Rectal smooth muscle tissue (tissue), 1 donor: ENCODE results near the gene SMC3.
"Not testable (repeated sequence)": the region's sequence is repeated elsewhere in the genome, so short reads cannot be mapped to it uniquely, and the experiment has no call there.

ENCODE experiments used
- H3K27ac ChIP-seq: one replicate; pipeline ENCODE4 v1.7.0; 2013; ENCODE audit warnings: low read depth, low read length, inconsistent platforms
- H3K27me3 ChIP-seq: one replicate; pipeline ENCODE4 v1.7.0; 2013; ENCODE audit warnings: low read length; ENCODE audit not compliant: control insufficient read depth, insufficient read depth
- H3K36me3 ChIP-seq: one replicate; pipeline ENCODE4 v1.7.0; 2013; ENCODE audit warnings: low read length; ENCODE audit not compliant: control insufficient read depth, insufficient read depth
- H3K4me1 ChIP-seq: one replicate; pipeline ENCODE4 v1.7.0; 2013; ENCODE audit warnings: low read length; ENCODE audit not compliant: control insufficient read depth, insufficient read depth
- H3K4me3 ChIP-seq: one replicate; pipeline ENCODE4 v1.7.0; 2013; ENCODE audit warnings: low read length
- H3K9ac ChIP-seq: one replicate; pipeline ENCODE4 v1.7.0; 2013; ENCODE audit warnings: low read length

Gene SMC3

DNA sequence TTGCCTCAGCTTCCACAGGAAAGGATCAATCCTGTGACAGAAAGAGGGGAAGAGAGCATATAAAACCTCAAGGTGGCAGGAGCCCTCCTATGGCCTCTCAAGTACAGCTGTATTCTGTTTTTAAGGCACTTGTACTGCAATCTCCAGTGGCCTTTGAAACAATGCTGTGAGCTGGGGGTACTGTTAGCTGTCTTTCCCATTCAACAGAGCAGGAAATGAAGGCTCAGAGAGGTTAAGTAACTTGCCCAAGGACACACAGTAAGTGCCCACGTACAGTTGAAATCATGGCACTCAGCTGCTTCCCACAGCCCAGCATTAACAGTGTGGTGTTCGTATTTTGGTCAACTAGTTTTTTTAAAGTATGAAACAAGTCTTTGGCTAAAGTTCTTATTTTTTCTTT lies 35.8 kb upstream of the SMC3 start:
- no peak overlapping the region for H3K4me3 ChIP-seq
- peaks cover 2% of the 10 kb centered on the region for H3K27me3 ChIP-seq
- no peaks in the 10 kb centered on the region for H3K4me1 ChIP-seq
- no peak overlapping the region for H3K9ac ChIP-seq
- no peak overlapping the region for H3K27ac ChIP-seq
- H3K36me3 ChIP-seq: no peaks in the 10 kb centered on the region

DNA sequence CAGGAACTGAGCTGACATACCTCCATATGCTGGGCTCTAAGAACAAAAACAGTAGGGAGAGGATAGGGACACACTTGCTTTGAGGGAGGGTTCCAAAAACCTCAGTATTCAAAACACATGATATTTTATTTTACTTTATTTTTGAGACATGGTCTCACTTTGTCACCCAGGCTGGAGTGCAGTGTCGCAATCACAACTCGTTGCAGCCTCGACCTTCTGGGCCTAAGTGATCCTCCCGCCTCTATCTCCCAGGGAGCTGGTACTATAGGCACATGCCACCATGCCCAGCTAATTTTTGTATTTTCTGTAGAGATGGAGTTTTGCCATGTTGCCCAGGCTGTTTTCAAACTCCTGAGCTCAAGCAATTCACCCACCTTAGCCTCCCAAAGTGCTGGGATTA lies 34.9 kb upstream of the SMC3 start:
- not testable (repeated sequence) for H3K27me3 ChIP-seq, H3K9ac ChIP-seq, H3K4me3 ChIP-seq, H3K36me3 ChIP-seq, H3K4me1 ChIP-seq, H3K27ac ChIP-seq

DNA sequence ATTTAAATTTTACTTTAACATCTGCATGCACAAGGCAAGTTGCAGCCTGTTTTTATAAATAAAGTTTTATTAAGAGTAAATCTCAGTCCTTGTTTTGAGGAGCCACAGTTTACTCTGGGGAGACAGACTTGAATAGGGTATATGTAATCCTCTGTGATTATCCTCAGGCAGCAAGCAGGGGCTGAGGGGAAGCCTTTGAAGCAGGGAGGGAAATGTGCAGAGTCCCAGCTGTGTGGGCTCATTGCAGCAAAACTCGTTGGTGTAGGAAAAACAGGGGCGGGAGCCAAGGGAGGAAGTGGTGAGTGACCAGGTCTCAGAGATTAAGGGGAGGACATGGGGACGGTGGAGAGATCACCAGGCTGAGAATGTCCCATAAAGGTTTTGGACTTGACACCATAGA lies 34.3 kb upstream of the SMC3 start:
- no peak overlapping the region for H3K9ac ChIP-seq

DNA sequence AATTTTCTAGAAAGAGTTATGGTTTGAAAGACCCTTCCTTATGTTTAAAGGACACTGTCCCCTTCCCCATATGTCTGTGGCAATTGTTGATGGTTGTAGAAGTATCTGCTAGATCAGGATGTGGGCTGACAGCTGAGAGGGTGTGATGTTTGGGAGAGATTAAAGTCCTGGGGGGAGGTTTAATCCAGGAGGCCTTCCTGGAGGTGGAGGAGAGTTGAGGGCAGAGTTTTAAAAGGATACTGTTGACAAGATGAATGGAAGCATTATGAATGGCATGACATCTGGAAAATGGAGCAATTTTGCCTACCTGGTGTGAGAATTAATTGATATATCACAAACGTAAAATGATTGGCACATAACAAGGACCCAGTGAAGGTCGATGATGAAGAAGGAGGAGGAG lies 32.9 kb upstream of the SMC3 start:
- Histone ChIP-seq H3K9ac (no peak overlapping the region), H3K4me3 (no peak overlapping the region), H3K27ac (no peak overlapping the region), H3K27me3 (no peaks in the 10 kb centered on the region), H3K36me3 (no peaks in the 10 kb centered on the region), H3K4me1 (no peaks in the 10 kb centered on the region)

More for the DNA sequence above, 34.3 kb upstream of the SMC3 start:
- H3K4me1 ChIP-seq: no peaks in the 10 kb centered on the region
- H3K4me3 ChIP-seq: no peak overlapping the region
- H3K27ac ChIP-seq: no peak overlapping the region
- no peaks in the 10 kb centered on the region for H3K27me3 ChIP-seq
- H3K36me3 ChIP-seq: no peaks in the 10 kb centered on the region

DNA sequence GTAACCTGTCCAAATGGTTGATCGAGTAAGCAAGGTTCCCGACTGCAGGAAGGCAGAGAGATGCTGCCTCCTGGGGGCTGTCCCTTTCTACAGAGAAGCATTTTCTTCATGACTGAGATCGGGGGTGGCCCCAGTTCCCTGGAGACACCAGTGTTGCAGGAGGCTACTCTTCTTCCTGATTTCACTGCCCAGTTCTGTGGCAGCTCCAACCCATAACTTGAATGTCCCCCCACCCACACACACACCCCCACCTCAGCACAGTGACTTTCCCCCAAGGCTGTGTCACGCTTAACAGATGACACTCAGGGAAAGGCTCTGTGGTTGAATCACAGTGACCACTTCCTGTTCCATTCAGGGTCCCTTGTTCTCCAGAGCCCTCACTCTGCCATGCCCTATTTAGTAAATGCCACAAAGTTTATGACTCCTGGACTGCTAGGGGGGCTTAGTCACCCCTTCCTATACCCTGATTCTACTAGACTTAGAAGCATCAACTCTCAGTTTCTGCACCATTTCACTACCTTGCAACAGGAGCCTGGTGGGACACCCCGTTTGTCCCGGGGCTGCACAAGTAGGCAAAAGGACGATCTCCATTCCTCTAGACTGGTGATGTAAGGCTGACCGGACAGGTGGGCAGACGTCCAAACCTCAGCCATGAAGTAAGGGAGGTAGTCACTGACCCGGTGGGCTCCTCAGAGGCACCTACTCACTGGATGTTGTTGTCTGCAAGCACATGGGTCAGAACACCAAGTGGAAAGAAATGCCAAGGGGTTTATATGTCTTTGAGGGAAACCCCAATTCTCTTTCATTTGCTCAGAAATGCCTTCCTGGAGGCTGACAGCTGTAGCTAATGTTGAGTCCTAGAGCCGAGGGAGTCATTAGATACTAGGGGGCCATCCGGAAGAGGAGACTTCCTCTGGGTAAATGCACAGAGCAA lies 31.3 kb upstream of the SMC3 start:
- H3K4me1 ChIP-seq: no peaks in the 10 kb centered on the region
- H3K27me3 ChIP-seq: no peaks in the 10 kb centered on the region
- H3K27ac ChIP-seq: no peak overlapping the region
- no peak overlapping the region for H3K4me3 ChIP-seq
- no peaks in the 10 kb centered on the region for H3K36me3 ChIP-seq
- no peak overlapping the region for H3K9ac ChIP-seq

DNA sequence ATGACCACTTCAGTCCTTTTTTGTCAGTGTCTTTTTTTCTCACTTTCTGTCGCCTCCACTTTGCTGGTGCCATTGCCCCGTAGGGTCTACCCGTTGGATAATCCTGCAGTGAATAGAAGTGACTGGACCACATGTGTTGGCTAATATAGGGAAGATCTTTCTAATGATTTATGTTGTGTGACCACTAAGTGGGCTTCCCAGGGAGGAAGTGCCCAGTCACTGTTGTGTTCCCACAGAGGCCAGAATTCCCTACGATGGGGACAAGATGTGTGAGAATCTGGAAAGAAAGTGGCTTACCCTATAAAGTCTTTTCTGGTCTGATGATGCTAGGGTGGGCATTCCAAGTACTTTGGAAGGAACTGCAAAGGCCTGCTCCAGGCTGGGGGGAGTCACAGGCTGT lies 28.4 kb upstream of the SMC3 start:
- no peaks in the 10 kb centered on the region for H3K27me3 ChIP-seq

DNA sequence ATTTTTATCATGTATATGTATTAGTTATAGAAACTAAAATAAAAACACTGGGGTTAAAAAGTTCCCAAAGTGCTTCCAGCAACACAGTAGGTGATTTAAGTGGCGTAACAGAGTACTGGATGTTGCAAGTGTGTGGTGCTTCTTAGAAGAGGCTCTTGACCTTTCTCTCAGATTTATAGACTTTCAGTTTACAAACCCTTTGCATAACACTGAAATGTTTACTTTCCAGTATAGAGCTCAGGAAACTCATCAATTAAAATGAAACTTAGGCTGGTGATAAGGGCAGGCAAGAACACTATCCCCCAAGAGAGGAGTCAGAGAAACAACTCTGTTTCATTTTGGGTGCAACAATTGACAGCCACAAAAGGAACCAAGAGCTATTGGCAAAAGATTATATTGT lies 27.5 kb upstream of the SMC3 start:
- no peaks in the 10 kb centered on the region for H3K4me1 ChIP-seq
- H3K27ac ChIP-seq: no peak overlapping the region
- no peak overlapping the region for H3K4me3 ChIP-seq
- no peak overlapping the region for H3K9ac ChIP-seq
- no peaks in the 10 kb centered on the region for H3K36me3 ChIP-seq
- H3K27me3 ChIP-seq: no peaks in the 10 kb centered on the region

More for the DNA sequence above, 28.4 kb upstream of the SMC3 start:
- Histone ChIP-seq H3K4me3 (no peak overlapping the region), H3K36me3 (no peaks in the 10 kb centered on the region), H3K9ac (no peak overlapping the region), H3K27ac (no peak overlapping the region), H3K4me1 (no peaks in the 10 kb centered on the region)

DNA sequence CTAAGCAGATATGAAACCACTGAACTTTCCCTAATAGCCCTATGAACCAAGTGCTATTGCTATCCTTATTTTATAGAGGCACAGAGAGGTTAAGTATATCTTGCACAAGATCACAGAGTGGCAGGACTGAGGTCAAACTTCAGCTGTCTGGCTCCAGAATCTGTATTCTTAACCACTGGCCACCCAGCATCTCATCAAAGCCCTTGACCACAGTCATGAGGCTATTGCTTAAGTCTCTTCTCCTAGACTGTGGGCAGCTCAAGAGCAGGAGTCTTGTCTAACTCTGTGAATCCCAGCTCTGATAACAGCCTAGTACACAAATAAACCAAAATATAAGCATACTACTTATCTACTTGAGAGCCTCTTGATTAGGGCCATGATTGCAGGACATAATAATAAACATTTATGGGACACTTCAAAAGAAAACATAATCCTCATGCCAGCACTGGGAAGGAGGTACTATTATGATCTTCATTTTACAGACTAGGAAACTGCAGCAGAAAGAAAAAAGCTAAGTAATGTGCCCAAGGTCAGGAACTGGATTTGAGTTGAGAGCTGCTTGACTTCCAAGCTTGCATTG lies 22.4 kb upstream of the SMC3 start:
- no peak overlapping the region for H3K4me3 ChIP-seq
- no peaks in the 10 kb centered on the region for H3K36me3 ChIP-seq
- no peaks in the 10 kb centered on the region for H3K4me1 ChIP-seq
- H3K27ac ChIP-seq: no peak overlapping the region
- no peak overlapping the region for H3K9ac ChIP-seq
- H3K27me3 ChIP-seq: no peaks in the 10 kb centered on the region

DNA sequence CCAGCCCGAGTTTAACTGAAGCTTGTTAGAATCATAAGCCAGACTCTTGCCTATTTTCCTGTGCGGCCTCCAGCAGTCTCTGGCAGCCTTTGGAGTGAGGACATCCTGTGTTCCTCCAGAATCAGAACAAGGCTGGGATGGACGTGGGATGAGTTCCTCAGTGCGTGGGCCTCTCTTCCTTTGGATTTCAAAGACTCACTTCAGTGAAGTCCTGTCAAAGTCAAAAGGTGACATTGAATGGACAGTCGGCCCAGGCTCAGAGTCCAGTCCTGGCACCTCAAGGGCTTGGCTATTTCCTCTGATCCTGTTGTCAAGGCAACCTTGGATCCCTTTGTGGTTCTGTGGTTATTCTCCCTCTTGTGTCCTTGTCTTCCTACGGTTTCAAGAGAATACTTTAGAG lies 21.4 kb upstream of the SMC3 start:
- Histone ChIP-seq H3K36me3 (no peaks in the 10 kb centered on the region), H3K4me3 (no peak overlapping the region), H3K4me1 (no peaks in the 10 kb centered on the region), H3K27me3 (no peaks in the 10 kb centered on the region), H3K27ac (no peak overlapping the region), H3K9ac (no peak overlapping the region)

DNA sequence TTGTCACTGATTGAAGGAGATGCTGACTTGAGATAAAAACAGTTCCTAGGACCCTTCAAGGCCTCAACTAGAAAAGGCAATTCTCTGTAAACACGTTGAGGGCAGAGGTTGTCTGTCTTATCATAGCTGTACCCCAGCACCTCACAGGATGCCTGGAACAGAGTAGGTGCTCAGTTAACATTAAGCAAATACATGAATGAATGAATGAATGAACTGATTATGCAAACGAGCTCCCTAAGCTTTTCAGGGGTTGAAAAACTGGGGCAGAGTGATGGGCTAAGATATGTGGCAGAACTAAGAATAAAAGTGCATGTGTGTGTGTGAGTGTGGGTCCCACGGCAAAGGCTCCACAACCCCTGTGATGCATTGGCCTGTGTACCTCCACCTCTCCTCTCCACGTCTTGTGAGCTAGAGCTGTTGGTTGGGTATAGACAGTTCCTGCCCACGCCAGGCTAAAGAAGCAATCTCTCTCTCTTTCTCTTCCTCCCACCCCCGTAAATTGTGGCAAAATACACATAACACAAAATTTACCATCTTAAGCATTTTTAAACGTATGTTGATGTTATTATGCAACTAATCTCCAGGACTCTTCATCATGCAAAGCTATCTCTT lies 20.9 kb upstream of the SMC3 start:
- Histone ChIP-seq H3K27ac (no peak overlapping the region), H3K27me3 (no peaks in the 10 kb centered on the region), H3K9ac (no peak overlapping the region), H3K36me3 (no peaks in the 10 kb centered on the region), H3K4me1 (no peaks in the 10 kb centered on the region), H3K4me3 (no peak overlapping the region)

DNA sequence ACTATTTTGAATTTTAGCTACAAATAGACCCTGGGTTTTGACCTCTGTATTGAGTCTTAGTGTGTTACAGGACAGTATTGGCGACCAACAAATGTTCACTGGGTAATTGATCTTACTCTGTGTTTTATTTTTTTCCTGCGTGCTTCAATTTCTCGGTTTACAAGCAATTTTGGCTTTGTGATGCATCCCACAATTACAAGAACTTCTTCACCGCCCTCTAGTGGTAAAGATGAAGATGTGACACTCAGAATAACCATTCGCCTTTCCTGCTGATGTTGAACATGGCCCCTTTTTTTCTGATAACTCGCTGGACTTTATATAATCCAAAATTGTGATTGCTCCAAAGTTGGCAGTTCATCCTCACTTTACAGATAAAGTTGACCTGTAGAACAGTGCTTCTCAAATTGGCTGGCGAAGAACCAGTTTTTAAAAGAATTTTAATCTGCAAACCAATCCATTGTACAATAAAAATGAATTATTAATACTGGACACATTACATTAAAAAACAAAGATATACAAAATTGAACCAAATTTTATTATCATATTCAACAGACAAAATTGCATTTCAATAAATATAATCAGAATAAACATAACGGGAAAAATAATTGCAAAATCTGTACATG lies 20.2 kb upstream of the SMC3 start:
- H3K27me3 ChIP-seq: no peaks in the 10 kb centered on the region
- H3K27ac ChIP-seq: no peak overlapping the region
- no peak overlapping the region for H3K4me3 ChIP-seq
- no peaks in the 10 kb centered on the region for H3K36me3 ChIP-seq
- no peaks in the 10 kb centered on the region for H3K4me1 ChIP-seq
- H3K9ac ChIP-seq: no peak overlapping the region

DNA sequence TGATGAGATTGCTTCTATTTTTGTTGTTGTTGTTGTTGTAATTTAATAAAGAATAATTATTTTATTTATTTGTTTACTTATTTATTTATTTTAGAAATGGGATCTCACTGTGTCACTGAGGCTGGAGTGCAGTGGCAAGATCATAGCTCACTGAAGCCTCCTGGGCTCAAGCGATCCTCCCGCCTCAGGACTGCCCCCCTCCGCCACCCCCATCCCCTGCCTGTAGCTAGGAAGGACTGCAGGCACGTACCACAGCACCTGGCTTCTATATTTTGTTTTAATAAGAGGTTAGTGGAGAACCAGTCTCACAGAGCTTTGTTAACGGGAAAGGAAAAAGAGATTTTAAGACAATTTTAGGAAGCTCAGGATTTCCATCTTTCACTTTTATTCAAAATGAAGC lies 19.5 kb upstream of the SMC3 start:
- no peak overlapping the region for H3K27ac ChIP-seq
- no peak overlapping the region for H3K4me3 ChIP-seq
- H3K36me3 ChIP-seq: no peaks in the 10 kb centered on the region

More for the DNA sequence above, 19.5 kb upstream of the SMC3 start:
- no peaks in the 10 kb centered on the region for H3K4me1 ChIP-seq
- no peak overlapping the region for H3K9ac ChIP-seq
- no peaks in the 10 kb centered on the region for H3K27me3 ChIP-seq
